ENCODE measurements around the gene POLDIP2. TPM values are rescaled to one million over a fixed set of nuclear protein-coding genes. Genes with fewer than 3 reads are reported as not detected.
A peak's percentile ranks its signal among the peaks of the same experiment; 100 is the strongest.

The POLDIP2 gene
- total and polyA plus RNA-seq, 2 of the 13 experiments (the other 11 are each of a cell fraction or from before 2014, with no cell fraction given): 85.9 to 114 TPM

GRCh38 chr17:28405632-28406472 is 48.5 kb upstream of the POLDIP2 start, which contains the start of gene SLC46A1 (continued):
- no peak for TF ChIP-seq MED8 (CRISPR knock-in tag; IDR thresholded peaks at IDR 0.05; ENCODE audit: insufficient replicate concordance)
- no peak for TF ChIP-seq FOXP1 (IDR thresholded peaks at IDR 0.05)
- no peak for TF ChIP-seq FOXP1 (CRISPR knock-in tag; IDR thresholded peaks at IDR 0.05)
- peak; percentile 80 for TF ChIP-seq ZNF563 (CRISPR knock-in tag; IDR thresholded peaks at IDR 0.05)
- peak; percentile 30; the same call in 1 of the 2 replicates for TF ChIP-seq DMAP1 (CRISPR knock-in tag; IDR thresholded peaks at IDR 0.05)
- TF ChIP-seq, protein P1, sequence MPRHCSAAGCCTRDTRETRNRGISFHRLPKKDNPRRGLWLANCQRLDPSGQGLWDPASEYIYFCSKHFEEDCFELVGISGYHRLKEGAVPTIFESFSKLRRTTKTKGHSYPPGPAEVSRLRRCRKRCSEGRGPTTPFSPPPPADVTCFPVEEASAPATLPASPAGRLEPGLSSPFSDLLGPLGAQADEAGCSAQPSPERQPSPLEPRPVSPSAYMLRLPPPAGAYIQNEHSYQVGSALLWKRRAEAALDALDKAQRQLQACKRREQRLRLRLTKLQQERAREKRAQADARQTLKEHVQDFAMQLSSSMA (CRISPR knock-in tag; IDR thresholded peaks at IDR 0.05): no peak
- TF ChIP-seq, protein P2, sequence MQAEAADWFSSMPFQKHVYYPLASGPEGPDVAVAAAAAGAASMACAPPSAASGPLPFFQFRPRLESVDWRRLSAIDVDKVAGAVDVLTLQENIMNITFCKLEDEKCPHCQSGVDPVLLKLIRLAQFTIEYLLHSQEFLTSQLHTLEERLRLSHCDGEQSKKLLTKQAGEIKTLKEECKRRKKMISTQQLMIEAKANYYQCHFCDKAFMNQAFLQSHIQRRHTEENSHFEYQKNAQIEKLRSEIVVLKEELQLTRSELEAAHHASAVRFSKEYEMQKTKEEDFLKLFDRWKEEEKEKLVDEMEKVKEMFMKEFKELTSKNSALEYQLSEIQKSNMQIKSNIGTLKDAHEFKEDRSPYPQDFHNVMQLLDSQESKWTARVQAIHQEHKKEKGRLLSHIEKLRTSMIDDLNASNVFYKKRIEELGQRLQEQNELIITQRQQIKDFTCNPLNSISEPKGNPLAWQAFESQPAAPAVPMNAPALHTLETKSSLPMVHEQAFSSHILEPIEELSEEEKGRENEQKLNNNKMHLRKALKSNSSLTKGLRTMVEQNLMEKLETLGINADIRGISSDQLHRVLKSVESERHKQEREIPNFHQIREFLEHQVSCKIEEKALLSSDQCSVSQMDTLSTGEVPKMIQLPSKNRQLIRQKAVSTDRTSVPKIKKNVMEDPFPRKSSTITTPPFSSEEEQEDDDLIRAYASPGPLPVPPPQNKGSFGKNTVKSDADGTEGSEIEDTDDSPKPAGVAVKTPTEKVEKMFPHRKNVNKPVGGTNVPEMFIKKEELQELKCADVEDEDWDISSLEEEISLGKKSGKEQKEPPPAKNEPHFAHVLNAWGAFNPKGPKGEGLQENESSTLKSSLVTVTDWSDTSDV (CRISPR knock-in tag; IDR thresholded peaks at IDR 0.05): no peak
- no peak for TF ChIP-seq ZNF451 (CRISPR knock-in tag; IDR thresholded peaks at IDR 0.05)
- no peak; the same call in 1 of the 2 replicates for TF ChIP-seq BCL6 (CRISPR knock-in tag; IDR thresholded peaks at IDR 0.05)
- no peak for TF ChIP-seq GABPA (IDR thresholded peaks at IDR 0.05; ENCODE audit: low read depth, low read length)
- no peak for TF ChIP-seq GABPA (CRISPR knock-in tag; IDR thresholded peaks at IDR 0.05; ENCODE audit: low read depth)
- peak; percentile 86 for TF ChIP-seq ZNF34 (CRISPR knock-in tag; IDR thresholded peaks at IDR 0.05; ENCODE audit: borderline replicate concordance)
- no peak for TF ChIP-seq CENPBD1 (CRISPR knock-in tag; IDR thresholded peaks at IDR 0.05; ENCODE audit: borderline replicate concordance, low read depth)
- TF ChIP-seq ATAD3A (CRISPR knock-in tag; IDR thresholded peaks at IDR 0.05): no peak
- no peak for TF ChIP-seq CREB3 (CRISPR knock-in tag; IDR thresholded peaks at IDR 0.05)
- no peak for TF ChIP-seq E2F1 (CRISPR knock-in tag; IDR thresholded peaks at IDR 0.05)
- TF ChIP-seq ZNF282 (IDR thresholded peaks at IDR 0.05; ENCODE audit: partially characterized antibody): no peak
- peak; percentile 28; the same call in 1 of the 2 replicates for TF ChIP-seq KAT8 (CRISPR knock-in tag; IDR thresholded peaks at IDR 0.05)
- no peak for TF ChIP-seq PCBP2 (optimal IDR thresholded peaks at IDR 0.05; ENCODE audit: low read depth, low read length, poor library complexity, severe bottlenecking)
- 0 out of 2 replicates have a peak, but pooled peaks have one; percentile 22 for TF ChIP-seq HOXD1 (CRISPR knock-in tag; IDR thresholded peaks at IDR 0.05)
- TF ChIP-seq SSRP1 (CRISPR knock-in tag; IDR thresholded peaks at IDR 0.05): no peak
- TF ChIP-seq GABPB1 (CRISPR knock-in tag; IDR thresholded peaks at IDR 0.05): peak; percentile 67; the same call in 1 of the 2 replicates
- TF ChIP-seq JARID2 (CRISPR knock-in tag; IDR thresholded peaks at IDR 0.05; ENCODE audit: insufficient replicate concordance): no peak
- TF ChIP-seq ETV6 (CRISPR knock-in tag; conservative IDR thresholded peaks at IDR 0.05): no peak
- no peak for TF ChIP-seq ZNF83 (CRISPR knock-in tag; IDR thresholded peaks at IDR 0.05; ENCODE audit: borderline replicate concordance)
- TF ChIP-seq ZNF382 (CRISPR knock-in tag; IDR thresholded peaks at IDR 0.05; ENCODE audit: borderline replicate concordance): no peak
- TF ChIP-seq ZNF530 (CRISPR knock-in tag; IDR thresholded peaks at IDR 0.05; ENCODE audit: low read depth): no peak
